Upper lobe of right lung (tissue), 1 donor: ENCODE data around the gene CDCA7L. TPM values are rescaled to one million over a fixed set of nuclear protein-coding genes. Genes with fewer than 3 reads are reported as not detected.
"Not testable (repeated sequence)": the region's sequence is repeated elsewhere in the genome, so short reads cannot be mapped to it uniquely, and the experiment has no call there.

ENCODE experiments used
- ATAC-seq: fragments of 200-7000 bp; cut with Tn5 transposase; one replicate; pipeline ENCODE4 v1.9.1; 2020; ENCODE audit warnings: mild to moderate bottlenecking, moderate library complexity
- DNase-seq: peaks from one replicate; pipeline ENCODE4 v3.0.0-alpha.2; 2020
- H3K27ac ChIP-seq: fragments of 200-600 bp; one replicate; pipeline ENCODE4 v1.8.0; 2022
- H3K27me3 ChIP-seq: fragments of 200-600 bp; one replicate; pipeline ENCODE4 v1.8.0; 2022; ENCODE audit warnings: mild to moderate bottlenecking
- H3K36me3 ChIP-seq: fragments of 200-600 bp; one replicate; pipeline ENCODE4 v1.8.0; 2022
- H3K4me1 ChIP-seq: fragments of 200-600 bp; one replicate; pipeline ENCODE4 v1.8.0; 2022
- H3K4me3 ChIP-seq: fragments of 200-600 bp; one replicate; pipeline ENCODE4 v1.8.0; 2022; ENCODE audit warnings: mild to moderate bottlenecking
- H3K9me3 ChIP-seq: fragments of 200-600 bp; one replicate; pipeline ENCODE4 v1.8.0; 2022
- CTCF ChIP-seq: fragments of 200-600 bp; IDR thresholded peaks from one replicate; pipeline ENCODE4 v1.8.0; 2022; ENCODE audit warnings: antibody characterized with exemption
- intact Hi-C: fragments of 100-400 bp; cut with DNase I; formaldehyde crosslinking; loops from one replicate; pipeline ENCODE4 v1.11.0; 2022
- total RNA-seq: library from RNA; stranded (reverse); fragmentation: NEBNext Ultra II Directional; extraction: Animal tissue kit (Norgen Biotek cat#: 25700); gene quantifications from one replicate; pipeline ENCODE4 v1.2.1, GENCODE V29; 2021
- donor health status: DM: no; HTN: yes; CAD: no; lungs with severe emphysema.

Gene CDCA7L
- total RNA-seq, 1 donor from 2014 or later, result 41.2 TPM

GRCh38 chr7:21939136-21939857, 6.4 kb downstream of the CDCA7L start:
- TF ChIP-seq CTCF, result no peak
- Histone ChIP-seq H3K9me3 (no peaks in the 10 kb centered on the region), H3K27me3 (no peaks in the 10 kb centered on the region), H3K27ac (peak overlapping the region; percentile 59), H3K4me1 (peaks cover 21% of the 10 kb centered on the region), H3K36me3 (no peaks in the 10 kb centered on the region), H3K4me3 (no peak overlapping the region)
- intact Hi-C loops, result no loop called here
- peak; percentile 68 for ATAC-seq
- DNase-seq, result no peak

GRCh38 chr7:21938463-21938862, 7.2 kb downstream of the CDCA7L start:
- Histone ChIP-seq H3K27me3 (no peaks in the 10 kb centered on the region), H3K4me3 (no peak overlapping the region), H3K27ac (peak overlapping the region; percentile 59), H3K36me3 (no peaks in the 10 kb centered on the region), H3K9me3 (no peaks in the 10 kb centered on the region), H3K4me1 (peaks cover 16% of the 10 kb centered on the region)
- no peak for TF ChIP-seq CTCF
- ATAC-seq (no peak), DNase-seq (no peak)
- intact Hi-C loops, result no loop called here

GRCh38 chr7:21934808-21935207, 10.9 kb downstream of the CDCA7L start:
- TF ChIP-seq CTCF, result no peak
- no peaks in the 10 kb centered on the region for H3K27me3 ChIP-seq
- DNase-seq, result no peak
- no peaks in the 10 kb centered on the region for H3K9me3 ChIP-seq
- peak; percentile 77 for ATAC-seq
- H3K36me3 ChIP-seq, result no peaks in the 10 kb centered on the region
- intact Hi-C loops, result no loop called here
- peaks cover 4% of the 10 kb centered on the region for H3K4me1 ChIP-seq
- H3K4me3 ChIP-seq, result no peak overlapping the region
- H3K27ac ChIP-seq, result no peak overlapping the region

- H3K4me1 ChIP-seq, H3K27ac ChIP-seq, ATAC-seq, DNase-seq, intact Hi-C loops, H3K36me3 ChIP-seq, H3K9me3 ChIP-seq, H3K4me3 ChIP-seq, H3K27me3 ChIP-seq: not testable (repeated sequence)
These were observed 12.4 kb downstream of the CDCA7L start for GRCh38 chr7:21933293-21933692.

- ATAC-seq, result no peak
- no peak overlapping the region for H3K4me3 ChIP-seq
- no peaks in the 10 kb centered on the region for H3K4me1 ChIP-seq
- H3K9me3 ChIP-seq, result no peaks in the 10 kb centered on the region
- H3K27ac ChIP-seq, result no peak overlapping the region
- intact Hi-C loops, result no loop called here
- no peak for DNase-seq
- no peak for TF ChIP-seq CTCF
- H3K36me3 ChIP-seq, result no peaks in the 10 kb centered on the region
- H3K27me3 ChIP-seq, result no peaks in the 10 kb centered on the region
These were observed 18.0 kb downstream of the CDCA7L start for GRCh38 chr7:21927693-21928092.

GRCh38 chr7:21926448-21926847, 19.3 kb downstream of the CDCA7L start:
- no peak for DNase-seq
- no peaks in the 10 kb centered on the region for H3K36me3 ChIP-seq

More at GRCh38 chr7:21926448-21926847, 19.3 kb downstream of the CDCA7L start:
- Histone ChIP-seq H3K27me3 (no peaks in the 10 kb centered on the region), H3K4me1 (no peaks in the 10 kb centered on the region), H3K4me3 (no peak overlapping the region), H3K27ac (no peak overlapping the region), H3K9me3 (no peaks in the 10 kb centered on the region)
- TF ChIP-seq CTCF, result no peak
- no peak for ATAC-seq
- intact Hi-C loops, result no loop called here
